Measurements from ENCODE around the gene MLIP. TPM values are rescaled to one million over a fixed set of nuclear protein-coding genes. Genes with fewer than 3 reads are reported as not detected.

The MLIP gene
- total RNA-seq, 1 experiment from 2014 or later: 0.59 TPM

DNA sequence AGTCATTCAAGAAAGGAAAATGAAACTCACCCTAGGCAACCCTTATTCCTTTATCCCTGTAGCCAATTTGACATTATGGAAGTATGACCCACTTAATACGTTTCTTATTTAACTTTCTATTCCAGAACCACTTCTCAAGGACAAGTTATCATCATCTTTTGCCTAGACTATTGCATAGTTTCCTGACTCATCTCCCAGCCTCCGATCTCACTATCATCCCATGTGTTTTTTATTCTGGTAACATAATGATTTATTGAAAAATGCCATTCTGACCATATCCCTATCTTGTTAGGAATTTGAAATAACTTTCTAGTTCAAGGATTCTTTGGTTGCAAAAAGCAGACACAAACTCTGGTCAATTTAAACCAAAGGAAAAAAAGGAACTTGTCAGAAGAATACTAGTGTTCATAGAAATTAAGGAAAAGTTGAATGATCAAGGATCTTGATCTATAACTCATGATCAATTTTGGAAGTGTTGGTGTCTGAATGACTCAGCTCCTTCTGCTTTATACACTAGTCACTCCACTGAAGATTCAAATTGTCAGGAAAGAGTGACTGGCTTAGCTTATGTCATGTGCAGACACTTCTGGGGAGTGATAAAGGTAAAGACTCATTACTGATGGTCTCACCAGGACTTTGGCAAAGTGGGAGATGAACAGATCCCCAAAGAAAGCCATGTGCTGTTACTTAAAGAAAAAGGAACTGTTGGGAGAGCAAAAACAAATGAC, 188.5 kb downstream of the MLIP start:
- Histone ChIP-seq H3K4me3 (replicated peaks in 1 of 2; ENCODE audit: low read depth in 1 of 2, low read length in 2 of 2) (no peak overlapping the region), H3K4me1 (ENCODE audit: control insufficient read depth in 1 of 2, insufficient read depth in 2 of 2, low read length in 2 of 2) (no peaks in the 10 kb centered on the region), H3K9me3 (ENCODE audit: control insufficient read depth in 1 of 2, insufficient read depth in 1 of 2, low read depth in 1 of 2, low read length in 2 of 2) (no peaks in the 10 kb centered on the region), H3K27me3 (ENCODE audit: insufficient read depth, low read length) (no peaks in the 10 kb centered on the region), H3K4me2 (ENCODE audit: low read length) (no peak overlapping the region), H3K79me2 (ENCODE audit: insufficient read depth, low read length) (no peaks in the 10 kb centered on the region), H3K9ac (ENCODE audit: low read length) (no peak overlapping the region), H3K9me2 (ENCODE audit: insufficient read depth) (no peaks in the 10 kb centered on the region), H4K20me1 (ENCODE audit: insufficient read depth) (no peaks in the 10 kb centered on the region), H2AFZ (ENCODE audit: low read depth, low read length, poor library complexity, severe bottlenecking) (no peak overlapping the region), H3K27ac (ENCODE audit: low read depth, low read length) (no peak overlapping the region), H3K36me3 (ENCODE audit: control insufficient read depth in 1 of 2, insufficient read depth in 2 of 2, low read length in 2 of 2) (no peaks in the 10 kb centered on the region)
- intact Hi-C loops (cut with micrococcal nuclease): no loop called here
- POLR2A ChIA-PET: no interaction called here
- no peak for ATAC-seq
- CTCF ChIA-PET: no interaction called here
- no peak for DNase-seq (ENCODE audit: low read depth, low spot score)
- TF ChIP-seq SIN3A (IDR thresholded peaks at IDR 0.05; ENCODE audit: low read depth): no peak
- TF ChIP-seq MAX (IDR thresholded peaks at IDR 0.05): no peak
- no peak for TF ChIP-seq EZH2phosphoT487 (IDR thresholded peaks at IDR 0.05; ENCODE audit: borderline replicate concordance)
- TF ChIP-seq, protein P1, sequence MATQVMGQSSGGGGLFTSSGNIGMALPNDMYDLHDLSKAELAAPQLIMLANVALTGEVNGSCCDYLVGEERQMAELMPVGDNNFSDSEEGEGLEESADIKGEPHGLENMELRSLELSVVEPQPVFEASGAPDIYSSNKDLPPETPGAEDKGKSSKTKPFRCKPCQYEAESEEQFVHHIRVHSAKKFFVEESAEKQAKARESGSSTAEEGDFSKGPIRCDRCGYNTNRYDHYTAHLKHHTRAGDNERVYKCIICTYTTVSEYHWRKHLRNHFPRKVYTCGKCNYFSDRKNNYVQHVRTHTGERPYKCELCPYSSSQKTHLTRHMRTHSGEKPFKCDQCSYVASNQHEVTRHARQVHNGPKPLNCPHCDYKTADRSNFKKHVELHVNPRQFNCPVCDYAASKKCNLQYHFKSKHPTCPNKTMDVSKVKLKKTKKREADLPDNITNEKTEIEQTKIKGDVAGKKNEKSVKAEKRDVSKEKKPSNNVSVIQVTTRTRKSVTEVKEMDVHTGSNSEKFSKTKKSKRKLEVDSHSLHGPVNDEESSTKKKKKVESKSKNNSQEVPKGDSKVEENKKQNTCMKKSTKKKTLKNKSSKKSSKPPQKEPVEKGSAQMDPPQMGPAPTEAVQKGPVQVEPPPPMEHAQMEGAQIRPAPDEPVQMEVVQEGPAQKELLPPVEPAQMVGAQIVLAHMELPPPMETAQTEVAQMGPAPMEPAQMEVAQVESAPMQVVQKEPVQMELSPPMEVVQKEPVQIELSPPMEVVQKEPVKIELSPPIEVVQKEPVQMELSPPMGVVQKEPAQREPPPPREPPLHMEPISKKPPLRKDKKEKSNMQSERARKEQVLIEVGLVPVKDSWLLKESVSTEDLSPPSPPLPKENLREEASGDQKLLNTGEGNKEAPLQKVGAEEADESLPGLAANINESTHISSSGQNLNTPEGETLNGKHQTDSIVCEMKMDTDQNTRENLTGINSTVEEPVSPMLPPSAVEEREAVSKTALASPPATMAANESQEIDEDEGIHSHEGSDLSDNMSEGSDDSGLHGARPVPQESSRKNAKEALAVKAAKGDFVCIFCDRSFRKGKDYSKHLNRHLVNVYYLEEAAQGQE (IDR thresholded peaks at IDR 0.05; ENCODE audit: low read depth): no peak
- no peak for TF ChIP-seq JUND (IDR thresholded peaks at IDR 0.05)
- no peak for TF ChIP-seq EZH2 (IDR thresholded peaks at IDR 0.05)
- no peak for TF ChIP-seq CBX3 (IDR thresholded peaks at IDR 0.05; ENCODE audit: low read depth)
- no peak for TF ChIP-seq RAD21 (IDR thresholded peaks at IDR 0.05; ENCODE audit: low read depth)
- no peak for TF ChIP-seq ZFX (IDR thresholded peaks at IDR 0.05)
- TF ChIP-seq, protein P2, sequence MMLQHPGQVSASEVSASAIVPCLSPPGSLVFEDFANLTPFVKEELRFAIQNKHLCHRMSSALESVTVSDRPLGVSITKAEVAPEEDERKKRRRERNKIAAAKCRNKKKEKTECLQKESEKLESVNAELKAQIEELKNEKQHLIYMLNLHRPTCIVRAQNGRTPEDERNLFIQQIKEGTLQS (IDR thresholded peaks at IDR 0.05): no peak
- TF ChIP-seq ZNF274 (IDR thresholded peaks at IDR 0.05; ENCODE audit: low read depth, low read length): no peak
- TF ChIP-seq CEBPB (IDR thresholded peaks at IDR 0.05; ENCODE audit: low read depth): no peak
- no peak for TF ChIP-seq SP1 (IDR thresholded peaks at IDR 0.05; ENCODE audit: low read depth)
- no peak for TF ChIP-seq SRF (IDR thresholded peaks at IDR 0.05; ENCODE audit: low read depth)
- TF ChIP-seq ELF1 (IDR thresholded peaks at IDR 0.05; ENCODE audit: borderline replicate concordance, low read depth): no peak
- TF ChIP-seq, protein P3, sequence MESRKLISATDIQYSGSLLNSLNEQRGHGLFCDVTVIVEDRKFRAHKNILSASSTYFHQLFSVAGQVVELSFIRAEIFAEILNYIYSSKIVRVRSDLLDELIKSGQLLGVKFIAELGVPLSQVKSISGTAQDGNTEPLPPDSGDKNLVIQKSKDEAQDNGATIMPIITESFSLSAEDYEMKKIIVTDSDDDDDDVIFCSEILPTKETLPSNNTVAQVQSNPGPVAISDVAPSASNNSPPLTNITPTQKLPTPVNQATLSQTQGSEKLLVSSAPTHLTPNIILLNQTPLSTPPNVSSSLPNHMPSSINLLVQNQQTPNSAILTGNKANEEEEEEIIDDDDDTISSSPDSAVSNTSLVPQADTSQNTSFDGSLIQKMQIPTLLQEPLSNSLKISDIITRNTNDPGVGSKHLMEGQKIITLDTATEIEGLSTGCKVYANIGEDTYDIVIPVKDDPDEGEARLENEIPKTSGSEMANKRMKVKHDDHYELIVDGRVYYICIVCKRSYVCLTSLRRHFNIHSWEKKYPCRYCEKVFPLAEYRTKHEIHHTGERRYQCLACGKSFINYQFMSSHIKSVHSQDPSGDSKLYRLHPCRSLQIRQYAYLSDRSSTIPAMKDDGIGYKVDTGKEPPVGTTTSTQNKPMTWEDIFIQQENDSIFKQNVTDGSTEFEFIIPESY (IDR thresholded peaks at IDR 0.05; ENCODE audit: extremely low read depth, insufficient replicate concordance, low read length): no peak
- TF ChIP-seq EGR1 (IDR thresholded peaks at IDR 0.05; ENCODE audit: low read depth): no peak
- no peak for TF ChIP-seq TCF7L2 (IDR thresholded peaks at IDR 0.05; ENCODE audit: borderline replicate concordance, extremely low read depth, insufficient read depth, insufficient read length)
- RAD21 ChIA-PET (ENCODE audit: low non-redundant PET in 1 of 2, low total read pairs in 2 of 2, uncharacterized antibody in 2 of 2, unreplicated experiment in 2 of 2): no interaction called here
- BruUV-seq (replicated peaks): no TSS peak

Measured in HCT116 (cell line).